HG03565 (cell line): ENCODE measurements around the gene DTX3.

ENCODE experiments used
- ATAC-seq: cut with Tn5 transposase; IDR thresholded peaks from one replicate; pipeline ENCODE4 v1.9.1; 2021; ENCODE audit warnings: mild to moderate bottlenecking, moderate library complexity; ENCODE audit not compliant: unreplicated experiment

Gene DTX3

DNA sequence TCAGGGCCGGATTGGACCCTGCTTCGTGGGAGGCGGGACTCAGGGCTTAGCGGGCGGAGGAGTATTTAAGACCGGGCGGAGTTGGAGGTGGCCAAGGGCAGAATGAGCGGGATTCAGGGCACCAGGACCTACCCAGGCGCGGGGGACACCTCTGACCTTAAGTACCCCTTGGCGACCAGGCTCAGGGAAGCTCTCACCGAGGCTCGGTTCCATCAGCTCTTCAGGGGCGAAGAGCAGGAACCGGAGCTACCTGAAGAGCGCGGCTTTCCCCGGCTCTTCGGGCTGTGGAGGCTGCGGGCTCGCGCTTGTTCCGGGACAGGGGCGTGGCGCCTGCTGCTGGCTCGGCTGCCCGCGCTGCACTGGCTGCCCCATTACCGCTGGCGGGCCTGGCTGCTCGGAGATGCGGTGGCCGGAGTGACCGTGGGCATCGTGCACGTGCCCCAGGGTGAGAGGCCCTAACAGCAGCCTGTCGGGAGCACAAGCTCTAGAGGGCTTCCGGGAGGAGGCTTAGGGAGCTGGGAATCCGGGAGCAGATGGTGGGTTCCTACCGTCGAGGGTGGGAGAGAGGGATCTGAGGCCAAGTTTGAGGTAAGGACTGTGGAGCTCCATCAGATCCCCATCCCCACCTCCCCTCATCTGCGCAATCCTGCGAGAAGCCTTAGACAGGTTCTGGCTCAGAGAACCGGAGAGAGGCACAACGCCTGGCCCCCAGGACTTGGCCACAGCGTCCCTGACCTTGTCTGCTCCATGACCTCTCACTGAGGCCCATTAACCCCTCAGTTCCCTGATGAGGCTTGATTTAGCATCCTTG lies 15.0 kb downstream of the DTX3 start:
- ATAC-seq = no peak

DNA sequence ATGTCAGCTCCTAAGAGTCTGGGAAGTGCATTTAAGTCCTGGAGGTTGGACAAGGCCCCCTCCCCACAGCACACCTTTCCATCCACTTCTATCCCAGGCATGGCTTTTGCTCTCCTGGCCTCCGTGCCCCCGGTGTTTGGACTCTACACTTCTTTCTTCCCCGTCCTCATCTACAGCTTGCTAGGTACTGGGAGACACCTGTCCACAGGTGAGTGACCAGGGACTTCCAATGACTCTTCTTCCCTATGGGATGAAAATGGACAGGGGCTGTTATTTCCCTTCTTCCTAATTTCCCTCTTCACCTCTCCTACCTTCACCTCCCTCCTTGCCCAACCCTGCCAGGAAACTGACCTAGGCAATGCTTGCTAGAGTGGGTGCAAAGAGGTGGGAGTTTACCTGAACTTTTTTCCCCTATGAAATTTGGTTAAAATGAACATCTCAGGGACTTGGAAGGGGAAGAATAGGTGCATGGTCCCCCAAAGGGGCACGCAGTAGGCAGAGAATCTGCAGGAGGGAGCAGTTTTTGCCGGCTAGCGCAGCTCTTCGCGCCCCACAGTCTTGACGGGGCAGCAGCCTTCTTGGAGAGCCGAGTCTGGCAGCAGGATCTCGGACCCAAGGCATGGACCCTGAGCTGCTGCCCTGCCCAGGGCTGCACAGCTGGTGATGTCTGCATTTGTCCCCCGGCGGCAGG lies 15.8 kb downstream of the DTX3 start:
- no peak for ATAC-seq

DNA sequence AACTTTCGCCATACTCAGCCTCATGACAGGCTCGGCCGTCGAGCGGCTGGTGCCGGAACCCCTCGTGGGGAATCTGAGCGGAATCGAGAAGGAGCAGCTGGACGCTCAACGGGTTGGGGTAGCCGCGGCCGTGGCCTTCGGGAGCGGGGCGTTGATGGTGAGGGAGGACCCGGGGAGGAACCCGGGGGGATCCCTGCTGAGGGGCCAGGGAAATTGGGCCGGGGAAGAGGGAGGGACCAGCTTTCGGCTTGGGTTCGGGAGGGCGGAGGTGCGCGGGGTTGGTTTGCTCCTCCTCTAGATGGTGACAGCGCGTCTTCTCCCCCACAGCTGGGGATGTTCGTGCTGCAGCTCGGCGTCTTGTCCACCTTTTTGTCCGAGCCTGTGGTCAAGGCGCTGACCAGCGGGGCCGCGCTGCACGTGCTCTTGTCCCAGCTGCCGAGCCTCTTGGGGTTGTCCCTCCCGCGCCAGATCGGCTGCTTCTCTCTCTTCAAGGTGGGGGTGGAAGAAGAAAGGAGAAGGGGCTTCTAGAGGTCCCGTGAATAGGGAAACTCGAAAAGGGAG lies 16.4 kb downstream of the DTX3 start:
- ATAC-seq = no peak

DNA sequence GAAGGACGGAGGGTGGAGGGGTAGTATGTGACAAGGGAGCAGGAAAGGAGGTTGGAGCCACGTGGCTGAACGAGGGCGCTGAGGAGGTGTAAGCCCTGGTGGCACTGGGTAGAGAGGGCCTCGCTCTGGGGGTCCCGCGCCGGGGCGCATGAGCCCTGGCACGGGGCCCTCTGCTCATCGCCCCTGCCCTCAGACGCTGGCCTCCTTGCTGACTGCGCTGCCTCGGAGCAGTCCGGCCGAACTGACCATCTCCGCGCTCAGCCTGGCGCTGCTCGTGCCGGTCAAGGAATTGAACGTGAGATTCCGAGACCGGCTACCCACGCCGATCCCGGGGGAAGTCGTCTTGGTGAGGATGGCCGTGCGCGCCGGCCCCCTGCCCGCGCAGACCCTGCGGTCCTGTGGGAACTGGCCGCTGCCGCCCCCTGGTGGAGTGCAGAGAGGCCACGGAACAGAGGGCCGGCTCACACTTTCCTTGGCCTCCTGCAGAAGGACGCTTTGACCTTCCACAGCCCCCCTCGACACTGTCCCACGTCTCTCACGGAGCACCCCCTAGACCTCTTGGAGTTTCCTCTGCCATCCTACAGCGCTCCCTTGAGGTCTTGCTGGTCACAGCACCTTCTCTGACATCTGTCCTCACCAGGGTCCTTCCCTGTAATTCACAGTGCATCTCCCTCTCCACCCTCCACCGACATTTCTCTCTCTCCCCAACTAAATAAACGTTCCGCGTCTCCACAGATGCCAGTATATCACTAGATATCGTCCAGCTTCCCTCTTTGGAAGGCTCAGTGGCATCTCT lies 17.1 kb downstream of the DTX3 start:
- ATAC-seq = no peak

- no peak for ATAC-seq
Observed at GRCh38 chr12:57622293-57623245, 17.9 kb downstream of the DTX3 start.

- ATAC-seq = no peak
Observed at GRCh38 chr12:57623385-57623784, 18.8 kb downstream of the DTX3 start.

GRCh38 chr12:57623811-57624390 lies 19.3 kb downstream of the DTX3 start:
- ATAC-seq = no peak

- no peak for ATAC-seq
Observed at GRCh38 chr12:57624441-57625220, 20.0 kb downstream of the DTX3 start.

DNA sequence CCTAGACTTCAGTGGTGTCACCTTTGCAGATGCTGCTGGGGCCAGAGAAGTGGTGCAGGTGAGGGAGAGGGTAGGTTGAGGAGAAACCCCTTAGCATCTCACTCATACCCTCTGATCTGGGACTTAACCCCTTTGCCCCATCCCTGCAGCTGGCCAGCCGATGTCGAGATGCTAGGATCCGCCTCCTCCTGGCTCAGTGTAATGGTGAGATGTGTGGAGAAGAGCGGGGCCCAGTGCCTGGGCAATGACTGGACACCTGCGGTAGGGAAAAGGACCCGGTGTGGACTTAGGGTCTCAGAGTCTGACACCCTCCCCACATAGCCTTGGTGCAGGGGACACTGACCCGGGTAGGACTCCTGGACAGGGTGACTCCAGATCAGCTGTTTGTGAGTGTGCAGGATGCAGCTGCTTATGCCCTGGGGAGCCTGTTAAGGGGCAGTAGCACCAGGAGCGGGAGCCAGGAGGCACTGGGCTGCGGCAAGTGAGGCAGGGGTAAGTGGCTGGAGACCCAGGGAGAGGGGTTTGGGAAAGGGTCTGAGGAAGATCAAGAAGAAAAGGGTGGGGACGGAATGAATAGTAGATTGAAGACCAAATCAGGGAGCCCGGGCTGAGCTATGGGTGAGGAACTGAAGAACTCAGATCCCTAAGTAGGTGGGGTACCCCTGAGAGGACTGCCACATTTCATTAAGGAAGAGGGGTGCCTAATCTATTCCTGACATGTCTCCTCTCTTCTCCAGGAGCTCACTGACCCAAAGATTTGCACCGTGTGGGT lies 20.8 kb downstream of the DTX3 start:
- no peak for ATAC-seq

DNA sequence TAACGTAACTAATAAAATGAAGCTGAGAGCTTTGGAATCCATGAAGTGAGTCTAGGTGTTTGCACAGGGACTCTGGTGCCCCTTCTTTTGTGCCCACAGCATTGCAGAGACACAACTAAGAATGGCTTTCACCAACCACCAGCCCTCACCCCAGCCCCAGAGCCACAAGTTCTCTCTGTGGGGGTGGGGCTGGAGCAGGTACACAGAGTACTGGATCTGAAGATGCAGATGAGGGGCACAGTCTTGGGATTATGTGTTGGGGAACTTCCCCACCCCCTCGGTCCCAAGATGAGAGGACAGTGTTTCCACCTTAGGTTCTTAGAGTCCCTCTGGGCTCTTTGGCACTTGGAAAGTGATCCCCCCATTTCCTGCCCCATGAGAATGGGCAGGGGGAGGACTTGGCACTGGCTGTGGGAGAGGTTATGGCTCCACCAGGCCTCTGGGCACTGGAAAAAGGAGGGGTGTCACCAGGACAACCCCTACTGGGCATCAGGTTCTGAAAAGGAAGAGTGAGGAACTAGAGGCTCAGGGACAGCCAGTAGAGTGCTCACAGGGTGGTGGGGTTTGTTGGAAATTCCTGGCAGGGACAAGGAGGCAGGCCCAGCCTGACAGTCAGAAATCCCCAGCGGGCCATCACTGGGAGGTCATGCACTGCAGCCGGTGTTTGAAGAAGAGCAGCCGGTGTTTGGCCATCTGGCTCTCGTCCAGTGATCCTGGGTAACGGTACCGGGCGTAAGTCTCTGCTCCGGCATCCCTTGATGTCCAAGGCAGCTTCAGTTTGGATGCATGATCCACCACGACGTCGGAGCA lies 21.7 kb downstream of the DTX3 start:
- ATAC-seq = no peak

- ATAC-seq = no peak
Observed at GRCh38 chr12:57626921-57627445, 22.4 kb downstream of the DTX3 start.

GRCh38 chr12:57627501-57628279 lies 23.1 kb downstream of the DTX3 start:
- no peak for ATAC-seq

- ATAC-seq = no peak
Observed at GRCh38 chr12:57628280-57629191, 23.9 kb downstream of the DTX3 start.

DNA sequence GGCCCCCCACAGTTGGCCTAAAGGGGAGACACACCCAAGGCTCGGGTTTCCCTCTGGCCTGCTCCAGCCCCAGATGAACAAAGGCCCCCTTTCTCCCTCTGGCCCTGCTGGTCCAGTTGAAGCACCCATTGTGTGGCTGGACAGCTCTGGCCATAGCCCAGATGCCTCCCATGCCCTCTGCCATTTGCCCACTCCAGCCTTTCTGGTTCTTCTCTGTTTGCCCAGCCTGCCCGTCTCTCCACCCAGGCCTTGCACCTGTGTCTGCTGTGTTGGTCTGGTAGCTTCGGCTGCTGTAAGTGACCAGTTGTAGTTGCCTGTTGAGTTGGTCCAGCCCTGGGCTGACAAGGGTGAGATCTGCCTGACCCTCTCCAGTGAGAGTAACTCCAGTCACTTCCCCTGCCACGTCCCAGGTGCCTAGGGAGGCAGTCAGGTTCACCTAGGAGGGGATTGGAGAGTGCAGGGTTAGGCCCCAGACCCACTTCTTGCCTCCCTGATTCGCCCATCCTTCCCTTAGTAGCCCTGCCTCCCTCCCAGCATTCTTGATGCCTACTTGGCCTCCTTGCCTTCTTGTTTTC lies 25.4 kb downstream of the DTX3 start:
- no peak for ATAC-seq

DNA sequence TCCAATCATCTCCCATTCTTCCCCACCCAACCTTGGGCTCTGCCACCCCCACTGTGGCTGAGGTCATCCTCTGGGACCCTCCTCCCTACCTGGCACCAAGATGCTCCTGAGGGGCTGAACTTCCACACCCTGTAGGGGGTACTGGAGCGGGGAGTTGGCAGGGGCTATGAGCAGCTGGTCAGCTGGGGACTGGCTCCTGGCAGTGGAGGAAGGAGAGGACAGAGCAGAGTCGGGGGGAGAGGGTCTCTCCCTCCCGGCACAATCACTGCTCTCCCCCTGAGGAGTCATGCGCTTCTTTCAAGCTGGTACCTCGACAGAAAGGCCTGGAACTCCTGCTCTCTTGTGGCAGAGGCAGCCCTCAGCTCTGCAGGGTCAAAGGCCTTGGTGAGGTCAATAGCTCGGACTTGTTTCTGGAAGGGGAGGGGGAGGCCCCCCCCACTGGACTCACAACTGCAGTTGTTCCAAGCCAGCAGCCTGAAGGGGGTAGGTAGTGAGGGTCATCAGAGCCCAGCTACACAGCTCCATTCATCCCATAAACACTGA lies 26.3 kb downstream of the DTX3 start:
- no peak for ATAC-seq
